Activated CD4-positive, alpha-beta T cell treated with anti-CD3 and anti-CD28 coated beads, Interleukin-2, amount 50 U/mL, for 4 hours (primary cell): ENCODE measurements around the gene GJC2.

ENCODE experiments used
- DNase-seq, 2 experiments: peaks; one replicate each; pipeline ENCODE4 v3.0.0-alpha.2; 2020

Gene GJC2

DNA sequence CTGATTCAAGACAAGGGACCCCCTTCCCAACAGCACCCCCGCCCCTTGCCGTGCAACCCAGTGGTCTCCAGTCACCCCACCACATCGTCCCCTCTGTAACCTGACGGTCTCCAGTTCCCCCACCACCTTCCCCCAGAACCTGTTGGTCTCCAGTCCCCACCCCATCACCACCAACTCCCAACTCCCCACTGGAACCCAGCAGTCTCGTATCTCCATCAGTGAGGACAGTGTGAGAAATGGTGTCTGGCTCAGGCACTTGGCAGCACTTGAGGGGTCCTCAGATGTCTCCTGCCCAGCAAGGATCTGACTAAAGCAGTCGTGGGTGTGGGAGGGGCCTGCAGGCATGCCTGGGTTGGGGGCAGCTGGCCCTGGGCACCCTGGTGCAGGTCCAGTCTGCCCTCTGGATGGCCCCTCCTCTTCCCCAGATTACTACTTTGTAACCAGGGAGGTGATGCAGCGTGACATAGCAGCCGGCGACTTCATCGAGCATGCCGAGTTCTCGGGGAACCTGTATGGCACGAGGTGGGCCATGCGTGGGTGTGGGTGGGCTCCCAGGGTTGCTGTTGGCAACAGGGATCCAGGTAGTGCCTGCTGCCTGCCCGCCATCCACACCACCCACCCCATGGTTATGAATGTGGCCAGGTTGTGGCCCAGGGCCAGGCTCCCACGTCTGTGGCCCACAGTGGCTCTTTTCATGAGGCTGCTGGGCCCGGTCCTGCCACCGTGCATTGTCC lies 3.1 kb upstream of the GJC2 start:
- DNase-seq, result no peak

DNA sequence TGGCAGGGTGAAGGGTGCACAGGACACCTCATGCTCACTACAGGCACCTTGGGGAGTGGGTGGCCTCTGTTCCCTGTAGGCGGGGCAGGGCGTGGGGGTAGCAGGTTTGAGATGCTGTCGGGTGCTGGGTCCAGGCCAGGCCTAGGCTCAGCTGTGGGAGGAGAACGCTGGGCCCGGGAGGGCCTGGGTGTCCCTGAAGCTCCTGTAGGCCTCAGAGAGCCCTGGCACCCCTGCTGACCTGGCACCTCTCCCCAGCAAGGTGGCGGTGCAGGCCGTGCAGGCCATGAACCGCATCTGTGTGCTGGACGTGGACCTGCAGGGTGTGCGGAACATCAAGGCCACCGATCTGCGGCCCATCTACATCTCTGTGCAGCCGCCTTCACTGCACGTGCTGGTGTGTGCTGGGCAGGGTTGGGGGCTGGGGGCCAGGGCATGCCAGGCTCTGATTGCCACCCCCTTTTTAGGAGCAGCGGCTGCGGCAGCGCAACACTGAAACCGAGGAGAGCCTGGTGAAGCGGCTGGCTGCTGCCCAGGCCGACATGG lies 2.5 kb upstream of the GJC2 start:
- DNase-seq, result no peak

DNA sequence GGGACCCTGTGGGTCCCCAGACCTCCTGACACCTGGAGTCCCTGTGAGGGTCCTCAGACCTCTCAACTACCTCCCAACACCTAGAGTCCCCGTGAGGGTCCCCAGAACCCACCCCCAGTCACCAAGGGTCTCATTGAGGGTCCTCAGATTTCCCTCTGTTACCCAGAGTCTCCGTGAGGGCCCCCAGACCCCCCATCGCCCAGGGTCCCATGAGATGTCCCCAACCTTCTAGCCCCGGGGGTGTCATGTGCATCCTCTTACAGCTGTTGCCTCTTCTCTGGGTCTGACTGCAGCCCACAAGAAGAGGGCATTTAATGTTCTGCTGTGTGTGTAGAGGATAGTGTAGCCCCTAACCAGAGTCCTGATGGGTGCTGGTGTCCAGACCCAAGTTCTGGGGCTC lies 2.0 kb upstream of the GJC2 start:
- DNase-seq, result no peak

DNA sequence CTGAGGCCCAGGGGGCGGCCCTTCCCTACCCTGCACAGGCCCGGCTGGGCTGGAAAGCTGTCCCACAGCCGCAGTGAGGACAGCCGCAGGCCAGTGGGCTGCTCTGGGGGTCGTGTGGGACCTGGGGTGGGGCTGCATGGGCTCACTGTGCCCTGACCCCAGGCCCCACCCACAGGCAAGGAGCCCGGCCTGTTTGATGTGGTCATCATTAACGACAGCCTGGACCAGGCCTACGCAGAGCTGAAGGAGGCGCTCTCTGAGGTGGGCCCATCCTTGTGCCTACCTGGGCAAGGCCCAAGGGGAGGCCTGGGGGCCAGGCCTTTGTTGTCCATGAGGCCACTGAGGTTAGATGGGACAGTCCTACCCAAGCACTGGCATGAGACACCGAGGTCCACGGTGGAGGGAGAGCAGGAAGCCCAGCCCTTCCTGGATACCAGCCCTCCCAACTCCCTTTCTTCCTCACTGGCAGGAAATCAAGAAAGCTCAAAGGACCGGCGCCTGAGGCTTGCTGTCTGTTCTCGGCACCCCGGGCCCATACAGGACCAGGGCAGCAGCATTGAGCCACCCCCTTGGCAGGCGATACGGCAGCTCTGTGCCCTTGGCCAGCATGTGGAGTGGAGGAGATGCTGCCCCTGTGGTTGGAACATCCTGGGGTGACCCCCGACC lies 1.4 kb upstream of the GJC2 start:
- no peak for DNase-seq

DNA sequence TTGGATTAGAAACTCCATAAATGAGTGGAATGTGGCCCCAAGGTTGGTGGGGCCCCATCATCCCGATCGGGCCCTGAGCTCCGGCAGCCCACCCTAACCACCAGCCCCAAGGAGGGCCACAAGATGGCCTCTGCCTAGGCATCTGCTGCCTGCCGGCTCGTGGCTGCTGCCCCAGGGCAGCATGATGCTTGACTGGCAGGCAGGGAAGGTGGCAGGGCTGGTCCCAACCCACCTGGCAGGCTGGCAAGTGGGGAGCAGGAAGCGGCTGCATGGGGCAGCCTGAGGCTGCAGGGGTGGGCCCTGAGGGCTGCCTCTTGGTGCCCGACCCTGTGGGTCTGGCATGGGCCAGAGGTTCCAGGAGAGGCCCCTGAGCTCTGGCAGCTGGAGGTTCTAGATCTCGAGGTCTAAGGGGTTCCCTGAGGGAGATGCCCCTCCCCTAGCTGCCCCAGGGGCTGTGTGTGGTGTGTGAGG lies 760 bp upstream of the GJC2 start:
- no peak for DNase-seq

DNA sequence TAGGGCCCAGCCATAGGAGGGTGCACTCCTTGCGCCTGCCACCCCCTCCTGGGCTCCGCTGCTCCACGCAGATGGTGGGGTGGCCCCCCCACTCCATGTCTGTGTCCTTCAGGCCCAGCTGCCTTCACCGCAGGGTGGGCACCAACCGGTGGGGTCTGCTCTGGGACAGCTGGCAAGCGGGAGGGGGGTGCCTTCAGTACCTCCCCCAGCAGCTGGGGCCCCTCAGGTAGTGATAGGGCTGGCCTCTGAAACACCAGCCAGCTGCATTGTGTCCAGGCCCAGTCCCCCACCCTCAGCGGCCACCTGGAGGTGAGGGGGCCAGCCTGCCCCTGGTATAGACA lies 360 bp downstream of the GJC2 start:
- no peak for DNase-seq

DNA sequence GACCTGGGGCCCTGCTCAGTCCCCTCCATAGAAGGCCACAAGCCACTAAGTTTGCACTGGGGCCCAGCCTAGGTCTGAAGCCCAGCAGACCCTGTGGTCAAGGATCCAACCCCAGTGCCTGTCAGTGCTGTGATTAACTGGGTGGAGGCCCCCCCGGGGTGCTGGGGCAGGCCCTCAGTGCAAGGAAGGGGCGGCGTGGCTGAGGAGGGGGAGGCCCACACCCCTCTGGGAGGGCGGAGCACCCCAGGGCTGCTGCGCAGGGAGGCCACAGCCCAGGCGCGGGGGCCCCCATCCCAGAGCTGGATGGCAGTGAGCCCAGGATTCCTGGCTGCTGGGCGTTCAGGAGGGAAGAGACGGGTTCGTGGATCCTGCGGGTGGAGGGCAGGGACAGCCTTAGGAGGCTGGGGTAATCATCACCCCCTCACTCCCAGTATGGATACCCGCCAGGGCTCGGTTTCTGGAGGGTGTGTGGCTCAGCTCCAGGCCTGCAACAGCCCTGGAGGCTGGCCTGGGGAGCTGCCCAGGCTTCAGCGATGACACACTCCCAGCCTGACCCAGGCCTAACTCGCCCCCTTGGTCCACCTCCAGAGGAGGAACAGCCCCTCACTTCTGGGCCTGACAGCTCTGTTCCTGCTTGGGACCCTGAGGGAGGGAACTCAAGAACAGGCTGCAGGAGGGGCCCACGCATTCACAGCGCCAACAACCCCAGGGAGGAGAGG lies 890 bp downstream of the GJC2 start:
- no peak for DNase-seq

DNA sequence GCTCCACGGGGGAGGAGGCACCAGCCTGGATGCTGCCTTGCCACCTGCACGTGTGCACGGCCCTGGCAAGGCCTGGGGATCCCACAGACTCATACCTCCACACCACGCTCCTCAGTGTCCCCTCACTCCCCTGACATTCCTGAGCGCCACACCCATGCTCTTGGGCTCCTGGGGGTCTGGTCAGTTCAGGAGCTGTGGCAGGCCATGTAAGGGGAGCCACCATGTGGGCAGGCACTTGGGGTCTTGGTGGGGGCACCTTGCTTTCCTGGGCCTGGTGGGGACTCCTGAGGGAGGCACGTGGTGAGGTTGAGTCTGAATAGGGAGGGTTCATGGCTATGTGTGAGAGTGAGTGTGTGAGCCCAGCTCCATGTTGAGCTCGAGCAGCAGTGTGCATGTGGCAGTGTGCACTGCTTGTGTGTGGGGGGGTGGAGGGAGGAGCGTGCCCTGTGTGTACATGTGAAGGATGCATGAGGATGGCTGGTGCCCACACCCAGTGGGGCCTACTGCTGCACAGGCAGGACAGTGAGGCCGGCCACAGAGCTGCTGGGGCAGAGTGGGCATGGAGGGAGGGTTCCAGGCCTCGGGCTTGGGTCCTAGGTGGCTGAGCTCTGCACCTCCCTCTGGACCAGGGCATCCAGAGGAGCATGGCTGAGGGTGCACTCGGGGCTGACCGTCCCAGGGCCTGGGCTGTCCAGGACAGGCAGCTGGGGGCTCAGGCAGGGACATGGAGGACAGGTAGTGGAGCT lies 1.6 kb downstream of the GJC2 start:
- DNase-seq, result no peak

DNA sequence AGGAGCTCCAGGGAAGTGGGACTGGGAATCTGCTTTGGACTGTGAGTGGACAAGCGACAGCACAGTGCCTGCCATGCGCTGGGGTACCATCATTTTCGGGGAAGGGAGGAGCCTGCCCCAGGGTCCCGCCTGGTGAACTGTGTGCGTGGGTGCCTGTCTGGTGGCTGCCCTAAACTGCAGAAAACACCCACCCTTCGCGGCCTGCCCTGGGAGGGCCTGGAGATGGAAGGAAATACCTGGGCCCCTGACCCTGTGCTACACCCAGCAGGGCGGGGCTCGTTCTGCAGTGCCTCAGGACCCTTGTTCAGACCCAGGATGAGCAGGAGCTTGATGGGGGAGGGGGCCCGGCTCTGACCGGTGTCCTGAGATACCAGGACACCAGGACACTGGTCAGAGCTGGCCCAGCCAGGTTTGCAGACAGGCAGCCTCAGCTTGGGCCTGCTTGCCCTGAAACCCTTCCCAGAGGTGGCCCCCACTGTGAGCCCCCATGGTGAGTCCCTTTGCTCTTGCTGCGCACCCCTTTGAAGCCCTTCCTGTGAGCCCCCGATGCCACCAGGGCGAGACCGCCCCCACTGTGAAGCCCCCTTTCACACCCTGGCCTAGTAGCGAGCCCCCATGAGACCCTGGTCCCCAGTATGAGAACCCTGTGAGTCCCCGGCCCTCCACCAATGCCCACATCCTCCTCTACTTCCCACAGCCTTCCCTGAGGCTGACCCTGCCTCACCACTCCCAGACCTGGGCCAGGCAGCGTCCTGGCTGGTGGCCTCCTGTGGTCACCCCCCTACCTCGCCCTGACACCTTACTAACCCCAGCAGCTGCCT lies 2.6 kb downstream of the GJC2 start:
- no peak for DNase-seq

DNA sequence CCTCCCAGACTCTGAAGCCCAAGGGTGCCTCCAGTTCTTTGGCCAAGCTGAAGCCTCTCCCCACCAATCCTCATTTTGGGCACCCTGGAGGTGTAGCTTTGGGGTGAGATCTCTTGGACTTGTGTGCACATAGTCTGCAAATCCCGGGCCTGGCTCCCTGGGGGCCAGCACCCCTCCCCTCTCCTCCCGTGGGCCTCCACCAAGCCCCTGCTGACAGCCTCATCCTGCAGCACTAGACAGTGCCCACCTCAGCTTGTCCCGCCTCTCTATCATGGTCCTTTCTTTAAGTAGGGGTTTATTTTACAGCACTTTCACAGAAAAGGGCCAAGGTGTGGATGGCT lies 3.2 kb downstream of the GJC2 start:
- no peak for DNase-seq

DNA sequence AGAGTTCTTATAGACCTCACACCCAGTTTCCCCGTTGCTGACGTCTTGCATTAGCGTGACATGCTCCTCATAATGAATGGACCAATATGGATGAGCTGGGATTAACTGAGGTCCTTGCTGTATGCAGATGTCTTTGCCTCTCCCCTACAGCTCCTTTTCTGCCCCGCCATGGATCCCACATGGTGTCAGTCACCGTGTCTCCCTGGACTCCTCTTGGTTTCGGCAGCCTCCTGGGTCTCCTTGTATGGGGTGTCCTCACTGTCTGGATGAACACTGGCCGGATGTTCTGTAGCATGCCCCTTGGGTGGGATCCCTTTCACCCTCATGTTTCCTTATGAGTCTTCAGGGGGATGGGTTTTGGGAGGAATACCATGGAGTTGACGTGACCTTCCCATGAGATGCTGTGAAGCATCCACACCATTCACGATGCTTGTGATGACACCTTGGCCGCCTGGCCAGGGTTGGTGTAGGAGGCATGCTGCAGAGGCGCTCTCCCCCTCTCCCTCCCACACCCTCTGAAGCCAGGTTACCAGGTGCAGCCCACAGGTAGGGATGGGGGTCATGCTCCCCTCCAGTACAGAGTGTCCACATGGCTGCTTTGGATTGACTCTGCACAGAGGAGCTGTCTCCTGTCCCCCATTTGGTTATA lies 4.4 kb downstream of the GJC2 start:
- DNase-seq, result no peak

DNA sequence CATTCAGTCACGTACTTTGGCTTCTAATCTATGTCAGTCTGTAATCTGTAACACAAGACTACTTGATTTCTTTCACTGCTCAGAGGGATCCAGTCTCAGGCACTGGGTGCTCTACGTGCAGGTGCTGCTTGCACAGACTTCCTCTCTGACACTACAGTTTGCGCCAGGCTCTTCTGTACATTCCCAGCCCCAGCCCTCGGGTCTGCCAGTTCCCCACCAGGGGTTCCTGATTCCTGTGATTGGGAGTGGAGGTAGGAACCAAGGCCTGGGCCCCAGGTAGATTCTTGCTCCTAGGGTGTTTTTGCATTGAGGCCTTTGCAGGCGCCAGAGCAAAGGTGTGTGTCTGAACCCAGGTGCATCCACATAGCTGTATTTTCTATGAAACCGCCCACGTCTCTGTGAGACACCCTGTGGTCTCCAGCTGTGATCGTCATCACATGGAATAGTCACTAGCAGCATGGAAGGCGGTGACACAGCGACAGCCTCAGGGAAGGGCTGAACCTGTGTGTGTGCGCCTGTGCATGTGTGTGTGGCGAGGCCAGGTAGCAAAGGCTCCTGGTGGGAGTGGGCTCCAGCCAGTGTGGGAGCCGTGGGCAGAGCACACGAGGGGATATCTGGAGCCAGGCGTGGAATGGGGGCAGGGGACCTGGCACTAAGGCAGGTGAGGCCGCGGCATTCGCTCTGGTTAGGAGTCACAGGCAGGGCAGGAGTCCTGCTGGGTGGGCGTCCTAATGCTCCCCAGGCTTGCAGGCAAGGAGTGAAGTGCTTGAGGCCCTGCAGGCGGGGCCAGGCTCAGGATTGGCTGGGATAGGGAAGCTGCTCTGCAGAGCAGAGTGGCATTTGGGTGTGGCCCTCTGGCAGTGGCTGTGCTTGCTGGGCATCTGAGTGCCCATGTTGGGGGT lies 5.2 kb downstream of the GJC2 start:
- DNase-seq, result peak; percentile 29 to 44

DNA sequence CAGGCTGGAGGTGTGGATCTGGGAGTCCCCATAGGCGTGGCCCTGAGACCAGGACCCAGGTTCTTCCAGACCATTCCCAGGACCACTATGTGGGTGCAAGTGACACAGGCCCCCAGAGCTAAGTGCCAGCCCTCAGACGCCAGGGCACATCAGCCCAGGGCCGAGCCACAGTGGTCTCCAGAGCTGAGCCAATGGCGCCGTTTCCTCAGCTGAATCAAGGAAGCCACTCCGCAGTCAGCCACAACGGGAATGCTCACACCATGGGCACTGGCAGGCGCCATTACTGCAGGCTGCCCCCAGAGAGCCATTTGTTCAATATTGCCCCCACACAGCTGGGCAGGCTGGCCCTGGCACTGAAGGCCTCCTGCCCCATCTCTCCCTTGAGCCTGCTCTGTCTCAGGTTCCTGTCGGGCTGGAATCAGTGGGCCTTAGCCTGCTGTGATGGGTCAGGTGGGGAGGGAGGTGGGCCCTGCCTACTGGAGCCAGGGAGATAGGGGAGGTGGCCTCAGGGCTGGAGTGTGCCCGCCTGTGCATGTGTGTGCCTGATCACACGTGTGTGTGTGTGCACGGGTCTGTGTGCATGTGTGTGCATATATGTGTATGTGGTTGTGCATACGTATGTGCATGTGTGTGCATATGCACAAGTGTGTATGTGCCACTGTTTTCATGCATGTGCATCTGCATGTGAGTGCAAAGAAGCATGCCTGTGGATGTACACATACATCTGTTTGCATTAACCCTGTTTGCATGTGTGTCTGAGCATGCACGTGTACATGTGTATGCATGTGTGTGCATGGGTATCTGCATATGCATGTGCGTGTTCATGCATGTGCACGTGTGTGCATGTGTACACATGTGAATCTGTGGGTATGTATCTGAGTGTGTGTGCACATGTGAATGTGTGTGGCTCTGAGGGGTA lies 6.1 kb downstream of the GJC2 start:
- no peak for DNase-seq

DNA sequence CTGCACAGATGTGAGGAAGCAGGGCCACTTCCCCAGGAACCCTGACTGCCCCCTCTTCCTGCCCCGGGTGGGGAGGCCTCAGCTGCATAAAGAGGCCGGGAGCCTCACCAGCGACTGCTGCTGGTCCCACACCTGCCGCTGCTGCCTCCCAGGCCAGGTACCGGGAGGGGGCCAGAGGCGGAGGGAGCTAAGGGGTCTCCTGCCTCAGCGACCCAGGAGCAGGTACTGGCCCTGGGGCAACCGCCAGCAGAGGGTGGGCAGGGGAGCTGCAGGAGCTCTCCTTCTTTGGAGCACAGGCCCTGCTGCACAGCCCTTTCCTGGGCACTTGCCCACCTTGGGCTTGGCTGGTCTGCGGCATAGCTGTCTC lies 6.8 kb downstream of the GJC2 start:
- DNase-seq, result no peak

DNA sequence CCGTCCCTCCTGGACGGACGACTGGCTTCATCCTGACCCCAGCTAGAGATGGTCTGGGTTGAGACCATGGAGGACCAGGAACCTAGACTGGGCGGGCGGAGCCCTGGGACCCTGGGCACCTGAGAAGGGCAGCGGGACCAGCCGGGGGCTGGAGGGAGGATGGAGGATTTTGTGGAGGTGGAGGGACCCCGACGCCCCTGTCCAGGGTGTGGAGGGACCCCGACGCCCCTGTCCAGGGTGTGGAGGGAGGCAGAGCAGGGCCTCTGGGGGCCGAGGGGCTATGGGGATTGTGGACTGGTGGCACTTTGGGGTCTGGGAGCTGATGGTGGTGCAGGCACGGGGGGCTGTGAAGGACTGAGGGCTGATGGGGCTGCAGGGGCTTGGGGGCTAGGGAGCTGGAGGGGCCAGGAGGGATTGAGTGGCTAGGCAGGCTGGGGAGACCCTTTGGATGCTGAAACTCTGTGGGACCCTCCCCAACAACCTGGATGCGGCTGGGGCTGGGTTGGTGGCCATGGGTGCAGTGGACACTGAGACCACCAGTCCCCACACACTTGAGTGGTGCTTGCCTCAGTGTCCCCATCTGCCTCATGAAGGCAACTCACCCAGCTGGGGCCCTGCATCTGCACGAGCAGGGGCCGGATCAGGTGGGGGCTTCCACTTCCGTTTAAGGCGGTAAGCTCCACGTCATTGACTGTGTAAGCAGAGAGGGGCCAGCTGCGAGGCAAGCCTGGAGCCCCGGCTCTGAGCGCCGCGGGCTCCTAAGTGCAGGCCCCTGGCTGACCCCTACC lies 7.4 kb downstream of the GJC2 start:
- DNase-seq, result no peak

DNA sequence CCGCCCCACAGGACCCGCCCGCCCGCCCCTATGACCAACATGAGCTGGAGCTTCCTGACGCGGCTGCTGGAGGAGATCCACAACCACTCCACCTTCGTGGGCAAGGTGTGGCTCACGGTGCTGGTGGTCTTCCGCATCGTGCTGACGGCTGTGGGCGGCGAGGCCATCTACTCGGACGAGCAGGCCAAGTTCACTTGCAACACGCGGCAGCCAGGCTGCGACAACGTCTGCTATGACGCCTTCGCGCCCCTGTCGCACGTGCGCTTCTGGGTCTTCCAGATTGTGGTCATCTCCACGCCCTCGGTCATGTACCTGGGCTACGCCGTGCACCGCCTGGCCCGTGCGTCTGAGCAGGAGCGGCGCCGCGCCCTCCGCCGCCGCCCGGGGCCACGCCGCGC lies 8.0 kb downstream of the GJC2 start:
- DNase-seq, result no peak

DNA sequence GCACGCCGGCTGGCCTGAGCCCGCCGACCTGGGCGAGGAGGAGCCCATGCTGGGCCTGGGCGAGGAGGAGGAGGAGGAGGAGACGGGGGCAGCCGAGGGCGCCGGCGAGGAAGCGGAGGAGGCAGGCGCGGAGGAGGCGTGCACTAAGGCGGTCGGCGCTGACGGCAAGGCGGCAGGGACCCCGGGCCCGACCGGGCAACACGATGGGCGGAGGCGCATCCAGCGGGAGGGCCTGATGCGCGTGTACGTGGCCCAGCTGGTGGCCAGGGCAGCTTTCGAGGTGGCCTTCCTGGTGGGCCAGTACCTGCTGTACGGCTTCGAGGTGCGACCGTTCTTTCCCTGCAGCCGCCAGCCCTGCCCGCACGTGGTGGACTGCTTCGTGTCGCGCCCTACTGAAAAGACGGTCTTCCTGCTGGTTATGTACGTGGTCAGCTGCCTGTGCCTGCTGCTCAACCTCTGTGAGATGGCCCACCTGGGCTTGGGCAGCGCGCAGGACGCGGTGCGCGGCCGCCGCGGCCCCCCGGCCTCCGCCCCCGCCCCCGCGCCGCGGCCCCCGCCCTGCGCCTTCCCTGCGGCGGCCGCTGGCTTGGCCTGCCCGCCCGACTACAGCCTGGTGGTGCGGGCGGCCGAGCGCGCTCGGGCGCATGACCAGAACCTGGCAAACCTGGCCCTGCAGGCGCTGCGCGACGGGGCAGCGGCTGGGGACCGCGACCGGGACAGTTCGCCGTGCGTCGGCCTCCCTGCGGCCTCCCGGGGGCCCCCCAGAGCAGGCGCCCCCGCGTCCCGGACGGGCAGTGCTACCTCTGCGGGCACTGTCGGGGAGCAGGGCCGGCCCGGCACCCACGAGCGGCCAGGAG lies 8.6 kb downstream of the GJC2 start:
- DNase-seq, result no peak
